DOHH2 (cell line): ENCODE measurements around the gene BRD8.

ENCODE experiments used
- H3F3A ChIP-seq: fragments of 200-600 bp; sonication (generic), shearing (Covaris generic); 2 replicates; pipeline ENCODE4 v1.6.0; 2016; ENCODE audit warnings: antibody characterized with exemption, mild to moderate bottlenecking; ENCODE audit not compliant: control insufficient read depth, insufficient read depth
- H3K27ac ChIP-seq: fragments of 200-600 bp; sonication (generic); 2 replicates; pipeline ENCODE4 v1.5.1; 2014; ENCODE audit warnings: low read depth, mild to moderate bottlenecking, low read length, moderate library complexity
- H3K27me3 ChIP-seq: fragments of 200-600 bp; sonication (generic); 2 replicates; pipeline ENCODE4 v1.6.1; 2014; ENCODE audit warnings: mild to moderate bottlenecking, low read length, mixed read lengths; ENCODE audit not compliant: control insufficient read depth
- H3K36me3 ChIP-seq: fragments of 200-600 bp; sonication (generic); 2 replicates; pipeline ENCODE4 v1.6.1; 2014; ENCODE audit warnings: mild to moderate bottlenecking, low read length, moderate library complexity, mixed read lengths; ENCODE audit not compliant: control insufficient read depth
- H3K4me1 ChIP-seq: fragments of 200-600 bp; sonication (generic); 2 replicates; pipeline ENCODE4 v1.6.1; 2014; ENCODE audit warnings: mild to moderate bottlenecking, low read length, mixed read lengths; ENCODE audit not compliant: control insufficient read depth
- H3K4me2 ChIP-seq: fragments of 200-600 bp; sonication (generic); 2 replicates; pipeline ENCODE4 v1.6.0; 2014; ENCODE audit warnings: mild to moderate bottlenecking, low read length, moderate library complexity
- H3K4me3 ChIP-seq: fragments of 200-600 bp; sonication (generic); 2 replicates; pipeline ENCODE4 v1.5.1; 2014; ENCODE audit warnings: mild to moderate bottlenecking, low read length, mixed read lengths
- H3K79me2 ChIP-seq: fragments of 200-600 bp; sonication (generic); 2 replicates; pipeline ENCODE4 v1.6.1; 2014; ENCODE audit warnings: mild to moderate bottlenecking, low read length, mixed read lengths; ENCODE audit not compliant: control insufficient read depth
- H3K9me2 ChIP-seq: fragments of 200-600 bp; sonication (generic); replicated peaks from 2 replicates; pipeline ENCODE4 v1.6.1; 2014; ENCODE audit warnings: mild to moderate bottlenecking, low read length, mixed read lengths; ENCODE audit not compliant: control insufficient read depth
- H3K9me3 ChIP-seq: fragments of 200-600 bp; sonication (generic); 2 replicates; pipeline ENCODE4 v1.6.1; 2014; ENCODE audit warnings: antibody characterized with exemption, low read length, mixed read lengths; ENCODE audit not compliant: control insufficient read depth, insufficient read depth
- H4K20me1 ChIP-seq: fragments of 200-600 bp; sonication (generic); 2 replicates; pipeline ENCODE4 v1.6.0; 2014; ENCODE audit warnings: low read depth, mild to moderate bottlenecking, antibody characterized with exemption, low read length, moderate library complexity; ENCODE audit not compliant: control insufficient read depth, insufficient read depth
- CTCF ChIP-seq: fragments of 200-600 bp; sonication (generic); IDR thresholded peaks from one replicate; pipeline ENCODE4 v1.5.1; 2014; ENCODE audit warnings: antibody characterized with exemption, mild to moderate bottlenecking, low read depth, low read length; ENCODE audit not compliant: poor library complexity, severe bottlenecking
- EZH2phosphoT487 ChIP-seq: fragments of 200-600 bp; sonication (generic); IDR thresholded peaks from 2 replicates; pipeline ENCODE4 v1.6.1; 2017; ENCODE audit warnings: borderline replicate concordance, mild to moderate bottlenecking, antibody characterized with exemption, low read length, moderate library complexity, mixed read lengths

BRD8 gene

GRCh38 chr5:138223532-138223931 lies 45.1 kb upstream of the BRD8 start:
- no peak overlapping the region for H3K4me3 ChIP-seq
- TF ChIP-seq CTCF = no peak
- no peaks in the 10 kb centered on the region for H3F3A ChIP-seq
- H3K9me2 ChIP-seq = no peaks in the 10 kb centered on the region
- H3K4me1 ChIP-seq = peaks cover 5% of the 10 kb centered on the region
- H3K79me2 ChIP-seq = no peaks in the 10 kb centered on the region
- no peaks in the 10 kb centered on the region for H4K20me1 ChIP-seq
- H3K27ac ChIP-seq = no peak overlapping the region
- no peak overlapping the region for H3K4me2 ChIP-seq
- no peaks in the 10 kb centered on the region for H3K27me3 ChIP-seq
- H3K9me3 ChIP-seq = peaks cover 5% of the 10 kb centered on the region; the same call in 1 of the 2 replicates
- no peaks in the 10 kb centered on the region for H3K36me3 ChIP-seq

GRCh38 chr5:138216799-138217198 lies 38.4 kb upstream of the BRD8 start:
- H3F3A ChIP-seq = peaks cover 2% of the 10 kb centered on the region; the same call in 1 of the 2 replicates
- H3K4me2 ChIP-seq = no peak overlapping the region
- H3K4me1 ChIP-seq = peaks cover 15% of the 10 kb centered on the region
- H3K27ac ChIP-seq = no peak overlapping the region
- no peaks in the 10 kb centered on the region for H4K20me1 ChIP-seq
- H3K4me3 ChIP-seq = no peak overlapping the region
- TF ChIP-seq CTCF (no peak), EZH2phosphoT487 (no peak)
- no peaks in the 10 kb centered on the region for H3K9me2 ChIP-seq
- H3K9me3 ChIP-seq = no peaks in the 10 kb centered on the region
- peaks cover 6% of the 10 kb centered on the region; the same call in 1 of the 2 replicates for H3K36me3 ChIP-seq
- peaks cover 14% of the 10 kb centered on the region for H3K79me2 ChIP-seq
- H3K27me3 ChIP-seq = no peaks in the 10 kb centered on the region

- H3K9me3 ChIP-seq = no peaks in the 10 kb centered on the region
- peaks cover 18% of the 10 kb centered on the region for H3K4me1 ChIP-seq
- no peaks in the 10 kb centered on the region for H3K27me3 ChIP-seq
- no peaks in the 10 kb centered on the region for H4K20me1 ChIP-seq
- peaks cover 2% of the 10 kb centered on the region; the same call in 1 of the 2 replicates for H3F3A ChIP-seq
- peak within 1 kb of the TSS; percentile 51 for H3K27ac ChIP-seq
- no peaks in the 10 kb centered on the region for H3K9me2 ChIP-seq
- TF ChIP-seq CTCF = no peak
- TF ChIP-seq EZH2phosphoT487 = no peak
- peaks cover 23% of the 10 kb centered on the region for H3K36me3 ChIP-seq
- peaks cover 48% of the 10 kb centered on the region for H3K79me2 ChIP-seq
- H3K4me3 ChIP-seq = peak within 1 kb of the TSS; percentile 95
- H3K4me2 ChIP-seq = peak within 1 kb of the TSS; percentile 74
Measured at GRCh38 chr5:138213161-138214029, 35.0 kb upstream of the BRD8 start, which contains the start of gene CDC23. Gene CDC23 (minus strand): TSS chr5:138213323. CDS start chr5:138213312, 11 bp downstream.
